ENCODE measurements around the gene TCF25. TPM values are rescaled to one million over a fixed set of nuclear protein-coding genes. Genes with fewer than 3 reads are reported as not detected.

TCF25 gene
- total and polyA plus RNA-seq, 8 donors, result 124 to 748 (median 216) TPM

GRCh38 chr16:89898201-89898967 is 25.0 kb downstream of the TCF25 start:
- TF ChIP-seq POLR2A (IDR thresholded peaks at IDR 0.05), result no peak
- TF ChIP-seq EP300 (IDR thresholded peaks at IDR 0.05), result no peak
- no peak for TF ChIP-seq CTCF (IDR thresholded peaks at IDR 0.05)
- Histone ChIP-seq H3K27me3 (no peaks in the 10 kb centered on the region), H3K4me3 (no peak overlapping the region), H3K9me3 (no peaks in the 10 kb centered on the region), H3K4me1 (no peaks in the 10 kb centered on the region), H3K27ac (no peak overlapping the region), H3K36me3 (peaks cover 78 to 89% (median 88%) of the 10 kb centered on the region in 4 donors)
- no peak for DNase-seq
- WGBS, 5 donors, result 80 to 95% (median 93%) methylated on average over 26 to 36 of the region's 36 CpGs
- intact Hi-C loops (cut with DNase I; ENCODE audit: low total_unique reads), result no loop called here

- 91 to 95% (median 93%) methylated on average over 20 of the region's 20 CpGs for WGBS, 5 donors
- Histone ChIP-seq H3K27ac (no peak overlapping the region), H3K9me3 (no peaks in the 10 kb centered on the region), H3K36me3 (peaks cover 79 to 89% (median 88%) of the 10 kb centered on the region in 4 donors), H3K27me3 (no peaks in the 10 kb centered on the region), H3K4me3 (no peak overlapping the region), H3K4me1 (no peaks in the 10 kb centered on the region)
- TF ChIP-seq CTCF (IDR thresholded peaks at IDR 0.05) (no peak), POLR2AphosphoS5 (IDR thresholded peaks at IDR 0.05) (no peak), EP300 (IDR thresholded peaks at IDR 0.05) (no peak), POLR2A (IDR thresholded peaks at IDR 0.05) (no peak)
- DNase-seq, result no peak
- intact Hi-C loops (cut with DNase I; ENCODE audit: low total_unique reads), result no loop called here
These were observed 26.6 kb downstream of the TCF25 start for GRCh38 chr16:89899879-89900481.

GRCh38 chr16:89900885-89901284 is 27.5 kb downstream of the TCF25 start:
- no peak for TF ChIP-seq EP300 (IDR thresholded peaks at IDR 0.05)
- no peak for TF ChIP-seq POLR2AphosphoS5 (IDR thresholded peaks at IDR 0.05)
- TF ChIP-seq POLR2A (IDR thresholded peaks at IDR 0.05), result no peak
- no peak for TF ChIP-seq CTCF (IDR thresholded peaks at IDR 0.05)
- H3K4me3 ChIP-seq, result no peak overlapping the region
- intact Hi-C loops (cut with DNase I; ENCODE audit: low total_unique reads), result no loop called here
- 91 to 97% (median 97%) methylated on average over 8 to 17 of the region's 17 CpGs for whole genome bisulfite sequencing, 5 donors
- no peaks in the 10 kb centered on the region for H3K27me3 ChIP-seq
- peaks cover 79 to 89% (median 88%) of the 10 kb centered on the region in 4 donors for H3K36me3 ChIP-seq
- no peak overlapping the region for H3K27ac ChIP-seq
- no peaks in the 10 kb centered on the region for H3K9me3 ChIP-seq
- no peak for DNase-seq
- H3K4me1 ChIP-seq, result no peaks in the 10 kb centered on the region

- no peak for DNase-seq
- intact Hi-C loops (cut with DNase I; ENCODE audit: low total_unique reads), result no loop called here
- WGBS, 5 donors, result 73 to 93% (median 91%) methylated on average over 5 to 11 of the region's 11 CpGs
- TF ChIP-seq CTCF (IDR thresholded peaks at IDR 0.05) (no peak), POLR2A (IDR thresholded peaks at IDR 0.05) (no peak), EP300 (IDR thresholded peaks at IDR 0.05) (no peak), POLR2AphosphoS5 (IDR thresholded peaks at IDR 0.05) (no peak)
- no peak overlapping the region for H3K4me3 ChIP-seq
- no peaks in the 10 kb centered on the region for H3K4me1 ChIP-seq
- no peaks in the 10 kb centered on the region for H3K27me3 ChIP-seq
- no peak overlapping the region for H3K27ac ChIP-seq
- H3K9me3 ChIP-seq, result no peaks in the 10 kb centered on the region
- H3K36me3 ChIP-seq, result peaks cover 72 to 88% (median 86%) of the 10 kb centered on the region in 4 donors
These were observed 29.6 kb downstream of the TCF25 start for GRCh38 chr16:89902980-89903379.
